Retina (tissue), 1 donor: ENCODE measurements around the gene TCAP.

Experiments
- DNase-seq: peaks from one replicate; pipeline ENCODE4 v3.0.0-alpha.2; 2016

TCAP gene

DNA sequence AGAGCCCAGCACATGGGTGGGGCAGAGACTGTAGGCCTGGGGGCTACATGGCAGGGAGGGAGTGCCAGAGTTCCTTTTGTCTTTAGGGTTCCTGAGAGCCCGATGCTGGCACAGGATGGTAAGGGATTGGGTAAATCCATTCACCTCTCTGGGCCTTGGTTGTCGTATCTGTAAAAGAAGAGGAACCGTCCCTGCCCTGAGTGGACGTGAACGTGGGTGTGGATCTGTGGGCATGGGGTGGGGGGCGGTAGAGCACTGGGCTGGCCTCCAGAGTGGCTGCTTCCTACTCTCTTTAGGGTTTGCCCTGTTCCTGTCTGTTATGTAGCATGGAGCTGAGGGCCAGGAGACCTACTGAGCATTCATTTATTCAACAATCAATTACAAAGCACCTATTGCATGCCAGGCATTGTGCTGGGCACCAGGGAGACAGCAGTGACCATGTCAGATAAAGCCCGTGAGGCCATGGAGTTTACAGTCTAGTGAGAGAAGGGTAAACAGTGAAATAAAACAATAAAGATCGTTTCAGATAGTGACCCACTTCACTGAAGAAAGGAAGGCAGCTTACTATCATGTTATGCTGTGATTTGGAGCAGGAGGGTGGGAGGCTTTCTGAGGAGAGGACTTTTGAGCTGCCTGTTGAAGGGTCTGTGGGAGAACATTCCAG lies 13.1 kb upstream of the TCAP start:
- no peak for DNase-seq

DNA sequence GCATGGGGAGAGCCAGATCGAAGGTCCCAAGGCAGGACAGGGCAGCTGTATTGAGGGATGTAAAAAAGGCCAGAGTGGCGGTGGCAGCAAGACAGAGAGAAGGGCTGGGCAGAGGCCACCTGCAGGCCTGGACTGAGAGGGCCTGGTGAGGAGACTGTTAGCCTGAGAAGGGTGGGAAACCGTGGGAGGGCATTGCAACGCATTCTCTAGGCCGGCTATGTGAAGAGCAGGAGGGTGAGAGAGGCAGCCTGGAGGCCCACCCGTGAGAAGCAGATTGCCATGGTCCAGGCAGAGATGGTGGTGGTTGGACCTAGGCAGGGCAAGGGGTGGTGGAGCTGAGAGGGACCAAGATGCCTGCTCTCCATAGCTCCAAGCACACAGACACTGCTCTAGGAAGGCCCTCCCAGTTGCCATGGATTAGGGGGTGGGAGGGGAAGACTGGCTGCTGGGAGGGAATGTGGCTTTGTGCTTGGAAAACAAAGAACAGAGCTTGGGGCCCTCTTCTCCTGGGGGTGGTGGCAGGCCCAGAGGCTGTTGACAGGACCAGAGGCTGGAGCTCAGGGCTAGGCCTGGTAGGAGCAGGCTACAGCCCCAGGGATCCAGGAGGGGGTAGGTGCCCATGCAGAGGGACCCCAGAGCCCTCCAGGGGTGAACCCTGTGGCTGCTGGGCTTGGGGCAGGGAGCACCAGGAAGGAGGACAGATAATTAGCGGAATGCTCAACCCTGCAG lies 12.4 kb upstream of the TCAP start:
- DNase-seq: peak; percentile 74

GRCh38 chr17:39653316-39653661 lies 11.9 kb upstream of the TCAP start:
- DNase-seq: no peak

- peak; percentile 52 for DNase-seq
Observed at GRCh38 chr17:39653662-39654331, 11.4 kb upstream of the TCAP start.

DNA sequence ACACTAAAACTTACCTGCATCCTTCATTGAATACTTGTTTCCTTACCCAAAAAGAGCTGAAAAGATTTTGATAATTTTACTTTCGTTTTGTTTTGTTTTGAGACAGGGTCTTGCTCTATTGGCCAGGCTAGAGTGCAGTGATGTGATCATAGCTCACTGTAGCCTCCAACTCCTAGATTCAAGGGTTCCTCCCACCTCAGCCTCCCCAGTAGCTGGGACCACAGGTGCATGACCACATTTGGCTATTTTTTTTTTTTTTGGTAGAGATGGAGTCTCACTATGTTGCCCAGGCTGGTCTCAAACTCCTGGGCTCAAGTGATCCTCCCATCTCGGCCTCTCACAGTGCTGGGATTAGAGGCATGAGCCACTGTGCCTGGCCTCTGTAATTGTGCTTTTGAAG lies 10.0 kb upstream of the TCAP start:
- no peak for DNase-seq

DNA sequence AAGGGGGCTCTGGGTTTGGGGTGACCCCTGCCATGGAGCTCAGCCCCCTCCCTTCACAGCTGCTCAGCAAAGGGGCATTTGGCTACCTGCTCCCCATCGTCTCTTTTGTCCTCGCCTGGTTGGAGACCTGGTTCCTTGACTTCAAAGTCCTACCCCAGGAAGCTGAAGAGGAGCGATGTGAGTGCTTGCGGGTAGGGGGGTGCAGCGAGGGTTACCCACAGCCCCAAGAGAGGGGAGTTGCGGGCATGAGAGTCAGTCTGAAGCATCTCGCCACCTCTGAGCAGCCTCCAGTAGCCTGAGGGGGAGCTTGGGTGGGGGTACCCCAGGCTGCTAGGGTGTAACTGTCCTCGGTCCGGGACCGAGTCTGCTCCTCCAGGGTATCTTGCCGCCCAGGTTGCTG lies 6.8 kb upstream of the TCAP start:
- no peak for DNase-seq

DNA sequence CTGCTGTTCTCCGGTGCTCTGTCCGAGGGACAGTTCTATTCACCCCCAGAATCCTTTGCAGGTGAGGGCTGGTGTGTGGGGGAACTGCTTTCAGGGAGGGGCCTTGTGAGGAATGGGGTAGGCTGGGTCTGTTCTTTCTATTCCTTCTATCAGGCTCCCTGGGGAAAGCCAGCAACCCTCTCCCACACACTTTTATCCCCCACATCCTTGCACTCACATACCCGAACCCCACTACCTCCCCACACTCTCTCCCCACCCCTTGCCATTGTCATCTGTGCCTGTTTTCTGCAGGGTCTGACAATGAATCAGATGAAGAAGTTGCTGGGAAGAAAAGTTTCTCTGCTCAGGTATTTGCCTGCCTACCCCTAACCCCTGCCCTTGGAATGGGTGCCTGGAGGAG lies 6.4 kb upstream of the TCAP start:
- no peak for DNase-seq

DNA sequence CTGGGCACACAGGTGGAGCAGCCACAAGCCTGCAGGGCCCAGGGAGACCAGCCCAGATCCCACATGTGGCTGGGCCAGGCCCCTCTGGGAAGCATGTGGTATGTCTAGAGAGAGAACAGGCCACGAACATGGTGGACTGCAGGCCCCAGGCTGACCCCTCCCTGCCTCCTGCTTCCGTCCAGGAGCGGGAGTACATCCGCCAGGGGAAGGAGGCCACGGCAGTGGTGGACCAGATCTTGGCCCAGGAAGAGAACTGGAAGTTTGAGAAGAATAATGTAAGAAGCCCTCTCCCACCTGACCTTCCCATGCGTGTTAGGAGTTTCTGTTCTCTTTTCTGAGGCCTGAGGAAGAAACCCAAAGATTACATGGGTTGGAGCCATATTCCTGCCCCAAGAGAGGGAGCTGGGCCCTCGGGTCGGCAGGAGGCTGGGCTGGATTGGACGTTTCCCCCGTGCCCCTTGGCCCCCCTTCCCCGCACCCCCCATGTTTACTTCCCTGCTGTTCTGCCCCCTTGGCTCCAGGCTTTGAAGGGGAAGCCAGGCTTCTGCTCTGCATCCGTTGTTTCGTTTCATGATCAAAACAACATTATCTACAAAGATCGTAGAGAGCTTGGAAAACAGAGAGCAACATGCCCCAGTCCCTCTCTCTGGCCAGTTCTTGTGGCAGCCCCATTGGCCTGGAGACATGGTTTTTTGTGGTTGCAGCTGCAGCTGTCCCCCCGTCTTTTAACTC lies 5.7 kb upstream of the TCAP start:
- DNase-seq: no peak

DNA sequence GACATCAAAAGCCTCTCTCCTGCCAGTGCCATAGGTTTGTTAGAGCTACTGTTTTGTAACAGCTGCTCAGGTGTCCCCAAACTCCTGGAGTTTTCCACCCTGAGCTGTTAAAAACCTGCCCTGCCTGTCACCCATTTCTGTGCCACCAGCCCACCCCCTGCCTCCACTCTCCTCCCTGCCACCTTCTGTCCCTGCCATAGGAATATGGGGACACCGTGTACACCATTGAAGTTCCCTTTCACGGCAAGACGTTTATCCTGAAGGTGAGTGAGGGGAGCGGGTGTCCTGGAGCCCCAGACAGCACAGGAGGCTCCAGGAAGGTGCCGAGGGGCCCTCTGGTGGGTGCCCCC lies 5.2 kb upstream of the TCAP start:
- no peak for DNase-seq

GRCh38 chr17:39660397-39661385 lies 4.5 kb upstream of the TCAP start:
- no peak for DNase-seq

DNA sequence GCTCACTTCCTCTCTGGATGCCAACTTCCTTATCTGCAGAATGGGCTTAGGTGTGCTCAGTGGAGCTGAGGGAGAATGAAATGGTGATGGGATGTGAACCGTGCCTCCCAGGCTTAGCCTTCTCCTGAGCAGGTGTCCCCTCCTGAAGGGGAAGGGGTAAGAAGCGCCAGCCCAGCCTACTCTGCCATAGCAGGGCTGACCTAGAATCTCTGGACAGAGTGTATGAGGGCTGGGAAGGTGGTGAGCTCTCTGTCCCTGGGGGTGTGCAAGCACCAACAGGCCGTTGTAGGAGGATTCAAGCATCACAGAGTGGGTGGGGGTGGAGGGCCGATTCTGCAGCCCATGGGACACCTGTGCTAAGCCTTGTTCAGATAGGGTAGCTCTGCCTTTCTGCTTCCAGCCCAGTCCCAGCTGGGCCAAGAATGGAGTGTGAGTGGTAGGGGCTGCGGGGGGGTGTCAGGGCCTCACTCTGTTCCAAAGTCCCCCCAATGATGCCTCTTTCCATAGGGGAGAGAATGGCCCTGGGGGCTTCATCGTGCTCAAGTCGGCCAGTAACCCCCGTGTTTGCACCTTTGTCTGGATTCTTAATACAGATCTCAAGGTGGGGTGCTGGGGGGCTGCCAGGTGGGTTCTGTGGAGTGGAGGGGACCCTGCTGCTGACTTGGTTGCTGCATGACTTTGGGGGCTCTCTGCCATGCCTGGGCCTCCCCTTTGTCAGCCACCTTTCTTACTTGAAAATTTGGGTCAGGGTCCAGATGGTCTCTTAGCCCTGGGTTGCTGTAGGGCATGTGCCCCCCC lies 3.2 kb upstream of the TCAP start:
- no peak for DNase-seq

DNA sequence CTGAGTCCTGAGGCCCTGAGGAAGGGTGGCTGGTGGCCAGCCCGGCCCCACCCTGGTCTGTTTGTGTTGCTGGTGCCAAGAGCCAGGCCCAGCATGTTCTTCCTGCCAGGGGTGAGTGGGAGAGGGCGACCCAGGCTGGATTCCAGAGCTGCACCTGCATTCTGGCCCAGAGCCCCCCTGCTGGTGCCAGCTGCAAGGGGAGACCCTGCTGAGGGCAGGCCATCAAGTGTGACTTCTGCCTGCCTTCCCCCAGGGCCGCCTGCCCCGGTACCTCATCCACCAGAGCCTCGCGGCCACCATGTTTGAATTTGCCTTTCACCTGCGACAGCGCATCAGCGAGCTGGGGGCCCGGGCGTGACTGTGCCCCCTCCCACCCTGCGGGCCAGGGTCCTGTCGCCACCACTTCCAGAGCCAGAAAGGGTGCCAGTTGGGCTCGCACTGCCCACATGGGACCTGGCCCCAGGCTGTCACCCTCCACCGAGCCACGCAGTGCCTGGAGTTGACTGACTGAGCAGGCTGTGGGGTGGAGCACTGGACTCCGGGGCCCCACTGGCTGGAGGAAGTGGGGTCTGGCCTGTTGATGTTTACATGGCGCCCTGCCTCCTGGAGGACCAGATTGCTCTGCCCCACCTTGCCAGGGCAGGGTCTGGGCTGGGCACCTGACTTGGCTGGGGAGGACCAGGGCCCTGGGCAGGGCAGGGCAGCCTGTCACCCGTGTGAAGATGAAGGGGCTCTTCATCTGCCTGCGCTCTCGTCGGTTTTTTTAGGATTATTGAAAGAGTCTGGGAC lies 2.4 kb upstream of the TCAP start:
- DNase-seq: no peak

GRCh38 chr17:39663340-39663687 lies 1.8 kb upstream of the TCAP start:
- DNase-seq: no peak

DNA sequence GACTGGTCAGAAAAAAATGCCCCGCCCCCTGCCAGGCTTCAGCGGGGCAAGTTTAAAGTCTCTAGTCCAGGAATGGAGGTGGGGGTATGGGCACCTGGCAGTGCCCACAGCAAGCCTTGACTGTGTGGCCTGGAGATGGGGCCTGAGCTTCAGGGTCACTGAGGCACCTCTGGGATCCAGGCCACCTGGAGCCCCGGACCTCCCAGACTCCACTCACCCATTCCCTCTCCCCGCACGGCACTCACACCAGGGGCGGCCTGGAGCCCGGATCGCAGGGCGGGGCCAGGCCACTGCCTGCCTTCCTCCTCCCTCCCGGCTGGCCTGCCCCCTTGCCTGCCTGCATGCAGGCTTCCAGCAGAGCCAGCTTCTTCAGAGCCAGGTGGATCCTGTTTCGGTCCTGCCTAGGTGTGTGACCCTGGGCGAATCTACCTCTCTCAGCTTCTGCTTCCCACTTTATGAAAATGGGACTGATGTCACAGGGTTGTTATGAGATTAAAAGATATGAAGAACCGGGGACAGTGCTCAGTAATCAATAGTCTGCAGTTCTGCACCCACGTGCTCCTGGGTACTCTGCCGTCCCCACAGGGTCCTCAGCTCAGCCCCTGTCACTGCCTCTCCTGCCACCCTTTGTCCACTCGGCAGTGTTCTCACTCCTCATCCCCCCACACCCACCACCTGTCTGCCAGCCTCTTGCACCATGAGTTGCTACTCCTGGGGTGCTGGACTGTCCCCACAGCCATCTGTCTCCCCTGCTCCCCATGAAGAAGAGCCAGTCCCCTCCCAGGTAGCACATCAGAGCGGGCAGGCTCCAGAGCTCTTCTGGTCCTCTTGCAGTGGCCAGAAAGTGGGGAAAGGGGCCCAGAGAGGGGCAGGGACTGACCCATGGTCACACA lies 1.2 kb upstream of the TCAP start:
- no peak for DNase-seq

DNA sequence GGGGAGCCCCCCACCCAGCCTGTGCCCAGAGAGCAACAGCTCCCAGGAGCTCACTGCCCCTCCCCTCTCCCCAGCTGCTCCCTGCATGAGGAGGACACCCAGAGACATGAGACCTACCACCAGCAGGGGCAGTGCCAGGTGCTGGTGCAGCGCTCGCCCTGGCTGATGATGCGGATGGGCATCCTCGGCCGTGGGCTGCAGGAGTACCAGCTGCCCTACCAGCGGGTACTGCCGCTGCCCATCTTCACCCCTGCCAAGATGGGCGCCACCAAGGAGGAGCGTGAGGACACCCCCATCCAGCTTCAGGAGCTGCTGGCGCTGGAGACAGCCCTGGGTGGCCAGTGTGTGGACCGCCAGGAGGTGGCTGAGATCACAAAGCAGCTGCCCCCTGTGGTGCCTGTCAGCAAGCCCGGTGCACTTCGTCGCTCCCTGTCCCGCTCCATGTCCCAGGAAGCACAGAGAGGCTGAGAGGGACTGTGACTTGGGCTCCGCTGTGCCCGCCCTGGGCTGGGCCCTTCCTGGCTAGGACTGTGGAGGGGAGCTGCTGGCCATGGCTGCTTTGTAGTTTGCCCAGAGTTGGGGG lies 584 bp downstream of the TCAP start:
- DNase-seq: peak; percentile 51

DNA sequence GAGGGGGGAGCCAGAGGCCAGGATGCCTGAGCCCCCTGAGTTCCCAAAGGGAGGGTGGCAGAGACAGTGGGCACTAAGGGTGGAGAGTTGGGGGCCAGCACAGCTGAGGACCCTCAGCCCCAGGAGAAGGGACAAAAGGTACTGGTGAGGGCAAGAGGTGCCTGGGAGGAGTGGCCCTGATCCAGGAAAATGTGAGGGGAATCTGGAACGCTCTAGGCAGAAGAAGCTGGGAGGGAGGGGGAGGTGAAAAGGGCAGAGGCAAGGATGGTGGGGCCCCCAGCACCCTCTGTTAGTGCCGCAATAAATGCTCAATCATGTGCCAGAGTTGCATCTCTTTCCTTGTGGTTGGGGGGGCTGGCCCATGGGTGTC lies 1.1 kb downstream of the TCAP start:
- no peak for DNase-seq

DNA sequence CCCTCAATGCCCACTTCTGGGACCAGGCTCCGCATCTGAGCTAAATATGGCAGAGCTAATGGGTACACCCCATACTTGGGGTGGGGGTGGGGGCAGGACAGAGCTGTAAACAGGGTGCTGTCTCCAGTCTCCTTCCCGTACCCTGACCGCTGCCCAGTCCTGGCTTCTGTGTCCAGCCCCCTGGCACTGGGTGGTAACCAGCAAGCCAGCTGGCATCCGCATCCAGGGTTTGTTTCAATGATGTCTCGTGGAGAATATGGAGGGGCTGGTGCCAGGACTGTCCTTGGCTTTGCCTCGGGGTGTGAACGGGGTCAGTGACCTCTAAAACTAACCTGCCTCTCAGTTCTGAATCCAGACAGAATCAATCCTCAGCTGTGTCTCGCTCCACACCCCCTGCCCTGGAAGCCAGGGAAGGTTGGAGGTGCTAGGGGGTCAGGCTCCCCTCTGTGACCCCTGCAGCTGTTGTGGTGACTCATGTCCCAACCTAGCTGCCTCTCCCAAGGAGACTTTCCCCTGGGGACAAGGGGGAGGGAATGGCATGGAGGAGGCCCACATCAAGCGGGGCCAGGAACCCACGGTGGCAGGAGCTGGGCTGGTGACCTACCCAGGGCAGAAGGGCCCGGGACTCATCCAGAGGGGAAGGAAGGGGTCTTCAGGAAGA lies 1.6 kb downstream of the TCAP start:
- peak; percentile 47 for DNase-seq

- DNase-seq: peak; percentile 57
Observed at GRCh38 chr17:39667262-39667944, 2.3 kb downstream of the TCAP start.
